ENCODE results near the gene HOXB2. TPM values are rescaled to one million over a fixed set of nuclear protein-coding genes. Genes with fewer than 3 reads are reported as not detected.

HOXB2 gene
- total RNA-seq, 1 donor = 7.6 TPM

- Histone ChIP-seq H3K4me3 (ENCODE audit: low read length) (no peak overlapping the region), H3K27me3 (ENCODE audit: insufficient read depth, low read length) (peaks cover 7% of the 10 kb centered on the region), H3K9me3 (ENCODE audit: low read depth, low read length) (no peaks in the 10 kb centered on the region), H3K4me1 (ENCODE audit: insufficient read depth, low read length) (no peaks in the 10 kb centered on the region)
These were observed 45.7 kb downstream of the HOXB2 start for GRCh38 chr17:48499248-48499647.

GRCh38 chr17:48498164-48498850 lies 46.6 kb downstream of the HOXB2 start:
- Histone ChIP-seq H3K9me3 (ENCODE audit: low read depth, low read length) (no peaks in the 10 kb centered on the region), H3K4me3 (ENCODE audit: low read length) (no peak overlapping the region), H3K27me3 (ENCODE audit: insufficient read depth, low read length) (peaks cover 10% of the 10 kb centered on the region), H3K4me1 (ENCODE audit: insufficient read depth, low read length) (no peaks in the 10 kb centered on the region)

- Histone ChIP-seq H3K27me3 (ENCODE audit: insufficient read depth, low read length) (peaks cover 17% of the 10 kb centered on the region), H3K4me3 (ENCODE audit: low read length) (no peak overlapping the region), H3K4me1 (ENCODE audit: insufficient read depth, low read length) (peaks cover 10% of the 10 kb centered on the region), H3K9me3 (ENCODE audit: low read depth, low read length) (no peaks in the 10 kb centered on the region)
These were observed 47.8 kb downstream of the HOXB2 start for GRCh38 chr17:48497103-48497502.

GRCh38 chr17:48494335-48494734 lies 50.6 kb downstream of the HOXB2 start:
- H3K9me3 ChIP-seq (ENCODE audit: low read depth, low read length) = no peaks in the 10 kb centered on the region
- H3K4me1 ChIP-seq (ENCODE audit: insufficient read depth, low read length) = peaks cover 15% of the 10 kb centered on the region
- H3K4me3 ChIP-seq (ENCODE audit: low read length) = no peak overlapping the region
- H3K27me3 ChIP-seq (ENCODE audit: insufficient read depth, low read length) = peaks cover 19% of the 10 kb centered on the region

Other genes starting within 250 kb of the HOXB2 start
- 40.1 TPM for gene SKAP1, start 114.9 kb downstream of the HOXB2 start, total RNA-seq
- not detected for gene HOXB1, start 14.1 kb downstream of the HOXB2 start, total RNA-seq
- gene HOXB4, start 33.2 kb upstream of the HOXB2 start, total RNA-seq = 0.31 TPM
- 0.94 TPM for gene HOXB3, start 45.1 kb upstream of the HOXB2 start, total RNA-seq
- gene HOXB5, start 48.7 kb upstream of the HOXB2 start, total RNA-seq = not detected
- gene HOXB6, start 59.9 kb upstream of the HOXB2 start, total RNA-seq = not detected
- 0.10 TPM for gene HOXB7, start 65.9 kb upstream of the HOXB2 start, total RNA-seq
- gene HOXB8, start 70.2 kb upstream of the HOXB2 start, total RNA-seq = 0.10 TPM
- not detected for gene HOXB9, start 81.2 kb upstream of the HOXB2 start, total RNA-seq
- not detected for gene PRAC1, start 177.4 kb upstream of the HOXB2 start, total RNA-seq
- not detected for gene PRAC2, start 178.1 kb upstream of the HOXB2 start, total RNA-seq
- not detected for gene HOXB13, start 183.6 kb upstream of the HOXB2 start, total RNA-seq